ENCODE data around the gene NHS. TPM values are rescaled to one million over a fixed set of nuclear protein-coding genes. Genes with fewer than 3 reads are reported as not detected.

The NHS gene
- total RNA-seq, 1 experiment from 2014 or later, result 6.2 TPM

DNA sequence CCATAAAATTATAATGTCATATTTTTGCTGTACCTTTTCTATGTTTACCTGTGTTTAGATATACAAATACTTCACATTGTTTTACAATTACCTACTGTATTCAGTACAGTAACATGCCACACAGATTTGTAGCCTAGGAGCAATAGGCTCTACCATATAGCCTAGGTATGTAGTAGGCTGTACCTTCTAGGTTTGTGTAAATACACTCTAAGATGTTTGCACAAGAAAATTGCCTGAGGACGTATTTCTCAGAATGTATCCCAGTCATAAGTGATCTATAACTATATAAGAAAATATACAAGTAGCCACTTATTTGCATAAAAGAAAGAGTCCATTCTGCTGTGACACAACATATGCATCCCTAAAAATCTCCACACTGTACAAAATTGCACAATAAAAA lies 326.0 kb downstream of the NHS start:
- H3K4me3 Mint-ChIP-seq (ENCODE audit: unreplicated experiment), result no peak overlapping the region
- TF ChIP-seq CTCF (IDR thresholded peaks at IDR 0.05; ENCODE audit: unreplicated experiment), result no peak
- ChIA-PET CTCF (interaction anchor here (0.6 kb wide), 1 partner anchor 772 kb away, joined by 3 read pairs; no protein-coding TSS in a partner anchor), POLR2A (no interaction called here)
- no peaks in the 10 kb centered on the region for H3K4me1 Mint-ChIP-seq (ENCODE audit: insufficient read depth, unreplicated experiment)
- intact Hi-C loops (cut with micrococcal nuclease), result no loop called here
- no peaks in the 10 kb centered on the region for H3K36me3 Mint-ChIP-seq (ENCODE audit: insufficient read depth, unreplicated experiment)
- H3K27ac Mint-ChIP-seq (ENCODE audit: low read depth, unreplicated experiment), result no peak overlapping the region
- no peaks in the 10 kb centered on the region for H3K9me3 Mint-ChIP-seq (ENCODE audit: unreplicated experiment)
- no peak for DNase-seq (ENCODE audit: unreplicated experiment)
- peaks cover 24% of the 10 kb centered on the region for H3K27me3 Mint-ChIP-seq (ENCODE audit: insufficient read depth, unreplicated experiment)
- no TSS peak for BruUV-seq (replicated peaks)

- Mint-ChIP-seq H3K4me3 (ENCODE audit: unreplicated experiment) (no peak overlapping the region), H3K9me3 (ENCODE audit: unreplicated experiment) (no peaks in the 10 kb centered on the region), H3K27me3 (ENCODE audit: insufficient read depth, unreplicated experiment) (peaks cover 35% of the 10 kb centered on the region), H3K4me1 (ENCODE audit: insufficient read depth, unreplicated experiment) (peaks cover 17% of the 10 kb centered on the region), H3K36me3 (ENCODE audit: insufficient read depth, unreplicated experiment) (no peaks in the 10 kb centered on the region), H3K27ac (ENCODE audit: low read depth, unreplicated experiment) (no peak overlapping the region)
- BruUV-seq (replicated peaks), result no TSS peak
- TF ChIP-seq CTCF (IDR thresholded peaks at IDR 0.05; ENCODE audit: unreplicated experiment), result no peak
- ChIA-PET CTCF (interaction anchor here (0.6 kb wide), 1 partner anchor 864 kb away, joined by 4 read pairs; no protein-coding TSS in a partner anchor), POLR2A (no interaction called here)
- intact Hi-C loops (cut with micrococcal nuclease), result no loop called here
- no peak for DNase-seq (ENCODE audit: unreplicated experiment)
Measured at GRCh38 chrX:17703201-17703600, 328.2 kb downstream of the NHS start.

GRCh38 chrX:17705211-17705610 lies 330.2 kb downstream of the NHS start:
- no peak overlapping the region for H3K27ac Mint-ChIP-seq (ENCODE audit: low read depth, unreplicated experiment)
- POLR2A ChIA-PET, result no interaction called here
- H3K27me3 Mint-ChIP-seq (ENCODE audit: insufficient read depth, unreplicated experiment), result peaks cover 32% of the 10 kb centered on the region
- H3K4me1 Mint-ChIP-seq (ENCODE audit: insufficient read depth, unreplicated experiment), result peaks cover 18% of the 10 kb centered on the region
- no peak overlapping the region for H3K4me3 Mint-ChIP-seq (ENCODE audit: unreplicated experiment)
- no peaks in the 10 kb centered on the region for H3K9me3 Mint-ChIP-seq (ENCODE audit: unreplicated experiment)
- intact Hi-C loops (cut with micrococcal nuclease), result no loop called here
- no TSS peak for BruUV-seq (replicated peaks)
- H3K36me3 Mint-ChIP-seq (ENCODE audit: insufficient read depth, unreplicated experiment), result no peaks in the 10 kb centered on the region
- no peak for DNase-seq (ENCODE audit: unreplicated experiment)
- TF ChIP-seq CTCF (IDR thresholded peaks at IDR 0.05; ENCODE audit: unreplicated experiment), result no peak
- CTCF ChIA-PET, result interaction anchor here (0.7 to 1.1 kb wide), 2 partner anchors 35 to 1495 kb away, joined by 3 read pairs; no protein-coding TSS in a partner anchor

DNA sequence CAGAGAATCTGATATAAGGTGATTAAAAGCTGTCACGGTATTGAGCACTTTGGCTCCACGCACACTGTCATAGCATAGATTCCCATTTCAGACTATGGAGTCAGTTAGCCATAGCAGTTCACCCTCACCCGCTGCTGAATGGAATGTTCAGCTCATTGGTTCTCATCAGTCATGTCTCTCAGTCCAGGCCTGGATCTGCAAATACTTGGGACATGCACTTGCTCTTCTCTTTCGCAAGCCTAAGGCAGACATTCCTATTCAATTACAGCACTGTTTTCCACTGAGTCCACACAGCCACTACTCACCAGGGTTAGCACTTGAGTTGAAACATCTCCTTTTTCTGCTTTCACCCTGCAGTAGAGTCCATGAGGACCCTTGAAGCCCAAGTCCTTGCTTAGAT lies 331.7 kb downstream of the NHS start:
- Mint-ChIP-seq H3K27me3 (ENCODE audit: insufficient read depth, unreplicated experiment) (peaks cover 25% of the 10 kb centered on the region), H3K4me1 (ENCODE audit: insufficient read depth, unreplicated experiment) (peaks cover 18% of the 10 kb centered on the region), H3K4me3 (ENCODE audit: unreplicated experiment) (no peak overlapping the region), H3K9me3 (ENCODE audit: unreplicated experiment) (no peaks in the 10 kb centered on the region), H3K36me3 (ENCODE audit: insufficient read depth, unreplicated experiment) (no peaks in the 10 kb centered on the region), H3K27ac (ENCODE audit: low read depth, unreplicated experiment) (no peak overlapping the region)
- DNase-seq (ENCODE audit: unreplicated experiment), result peak; percentile 47
- BruUV-seq (replicated peaks), result no TSS peak
- ChIA-PET POLR2A (interaction anchor here (0.8 to 1.2 kb wide), 2 partner anchors 9 to 31 kb away, joined by 3 to 9 read pairs; partner anchors contain the start of gene SCML1), CTCF (interaction anchor here (0.6 to 0.7 kb wide), 2 partner anchors 82 to 285 kb away, joined by 3 read pairs; no protein-coding TSS in a partner anchor)
- TF ChIP-seq CTCF (IDR thresholded peaks at IDR 0.05; ENCODE audit: unreplicated experiment), result no peak
- intact Hi-C loops (cut with micrococcal nuclease), result no loop called here
